ENCODE results near the gene C1orf185. TPM values are rescaled to one million over a fixed set of nuclear protein-coding genes. Genes with fewer than 3 reads are reported as not detected.
"Not testable (repeated sequence)": the region's sequence is repeated elsewhere in the genome, so short reads cannot be mapped to it uniquely, and the experiment has no call there.

The C1orf185 gene
- total RNA-seq, 1 experiment from 2014 or later, result not detected

- DNase-seq (ENCODE audit: low read depth), result peak; percentile 3
Observed at GRCh38 chr1:51133045-51133444, 31.0 kb downstream of the C1orf185 start.

GRCh38 chr1:51137696-51138095 is 35.7 kb downstream of the C1orf185 start:
- not testable (repeated sequence) for DNase-seq (ENCODE audit: low read depth)

GRCh38 chr1:51139474-51139873 is 37.4 kb downstream of the C1orf185 start:
- peak; percentile 5 for DNase-seq (ENCODE audit: low read depth)

- DNase-seq (ENCODE audit: low read depth), result no peak
Observed at GRCh38 chr1:51147394-51147793, 45.4 kb downstream of the C1orf185 start.

GRCh38 chr1:51154776-51155175 is 52.7 kb downstream of the C1orf185 start:
- no peak for DNase-seq (ENCODE audit: low read depth)

- DNase-seq (ENCODE audit: low read depth), result no peak
Observed at GRCh38 chr1:51156752-51157151, 54.7 kb downstream of the C1orf185 start.

GRCh38 chr1:51157395-51157794 is 55.4 kb downstream of the C1orf185 start:
- peak; percentile 12 for DNase-seq (ENCODE audit: low read depth)

GRCh38 chr1:51158263-51158662 is 56.2 kb downstream of the C1orf185 start:
- DNase-seq (ENCODE audit: low read depth), result no peak

- DNase-seq (ENCODE audit: low read depth), result not testable (repeated sequence)
Observed at GRCh38 chr1:51162560-51162959, 60.5 kb downstream of the C1orf185 start.

GRCh38 chr1:51165540-51165939 is 63.5 kb downstream of the C1orf185 start:
- no peak for DNase-seq (ENCODE audit: low read depth)

- DNase-seq (ENCODE audit: low read depth), result peak; percentile 36
Observed at GRCh38 chr1:51168266-51168845, 66.3 kb downstream of the C1orf185 start.

- no peak for DNase-seq (ENCODE audit: low read depth)
Observed at GRCh38 chr1:51168936-51169335, 66.9 kb downstream of the C1orf185 start.

- no peak for DNase-seq (ENCODE audit: low read depth)
Observed at GRCh38 chr1:51170342-51170741, 68.3 kb downstream of the C1orf185 start.

- DNase-seq (ENCODE audit: low read depth), result no peak
Observed at GRCh38 chr1:51172811-51173210, 70.8 kb downstream of the C1orf185 start.

GRCh38 chr1:51175278-51175677 is 73.2 kb downstream of the C1orf185 start:
- DNase-seq (ENCODE audit: low read depth), result no peak

GRCh38 chr1:51177988-51178387 is 76.0 kb downstream of the C1orf185 start:
- DNase-seq (ENCODE audit: low read depth), result not testable (repeated sequence)

GRCh38 chr1:51188230-51188629 is 86.2 kb downstream of the C1orf185 start:
- DNase-seq (ENCODE audit: low read depth), result no peak

GRCh38 chr1:51189421-51190073 is 87.5 kb downstream of the C1orf185 start:
- DNase-seq (ENCODE audit: low read depth), result peak; percentile 70

- DNase-seq (ENCODE audit: low read depth), result no peak
Observed at GRCh38 chr1:51190961-51191360, 88.9 kb downstream of the C1orf185 start.

- DNase-seq (ENCODE audit: low read depth), result peak; percentile 75
Observed at GRCh38 chr1:51192213-51192843, 90.3 kb downstream of the C1orf185 start.

- no peak for DNase-seq (ENCODE audit: low read depth)
Observed at GRCh38 chr1:51193564-51193963, 91.5 kb downstream of the C1orf185 start.

Measured in M059J (cell line).